NCI-H2029 treated with DMSO at 0.1 percent for 48 hours (cell line): ENCODE data around the gene MCF2L.
"Not testable (repeated sequence)": the region's sequence is repeated elsewhere in the genome, so short reads cannot be mapped to it uniquely, and the experiment has no call there.

ENCODE experiments used
- DNase-seq: peaks from one replicate; lab custom pipeline; 2025; lab: John Stamatoyannopoulos, UW

The MCF2L gene

GRCh38 chr13:113096745-113097305 lies 127.8 kb downstream of the MCF2L start:
- DNase-seq: no peak

- DNase-seq: no peak
Measured at GRCh38 chr13:113097651-113098050, 128.6 kb downstream of the MCF2L start.

GRCh38 chr13:113098162-113098732 lies 129.2 kb downstream of the MCF2L start:
- no peak for DNase-seq

- no peak for DNase-seq
Measured at GRCh38 chr13:113099142-113099541, 130.1 kb downstream of the MCF2L start.

- DNase-seq: not testable (repeated sequence)
Measured at GRCh38 chr13:113102302-113102701, 133.3 kb downstream of the MCF2L start.

GRCh38 chr13:113102727-113103126 lies 133.7 kb downstream of the MCF2L start:
- no peak for DNase-seq

- no peak for DNase-seq
Measured at GRCh38 chr13:113103646-113104045, 134.6 kb downstream of the MCF2L start.

- no peak for DNase-seq
Measured at GRCh38 chr13:113105032-113105920, 136.3 kb downstream of the MCF2L start, which contains the start of gene F7. Gene F7 (plus strand): TSS chr13:113105791. CDS start chr13:113105842, 51 bp downstream.

- no peak for DNase-seq
Measured at GRCh38 chr13:113105921-113106452, 137.0 kb downstream of the MCF2L start.

- DNase-seq: no peak
Measured at GRCh38 chr13:113106711-113107351, 137.8 kb downstream of the MCF2L start.

GRCh38 chr13:113108521-113108920 lies 139.5 kb downstream of the MCF2L start:
- not testable (repeated sequence) for DNase-seq

- DNase-seq: no peak
Measured at GRCh38 chr13:113109151-113110047, 140.4 kb downstream of the MCF2L start.

- no peak for DNase-seq
Measured at GRCh38 chr13:113110048-113110851, 141.2 kb downstream of the MCF2L start.

GRCh38 chr13:113110852-113111315 lies 141.9 kb downstream of the MCF2L start:
- no peak for DNase-seq

GRCh38 chr13:113111821-113112220 lies 142.8 kb downstream of the MCF2L start:
- not testable (repeated sequence) for DNase-seq

GRCh38 chr13:113112475-113112874 lies 143.5 kb downstream of the MCF2L start:
- DNase-seq: not testable (repeated sequence)

- no peak for DNase-seq
Measured at GRCh38 chr13:113112893-113113845, 144.2 kb downstream of the MCF2L start.

- DNase-seq: no peak
Measured at GRCh38 chr13:113113846-113114271, 144.8 kb downstream of the MCF2L start.
